ENCODE results near the gene S100A3.

The S100A3 gene

DNA sequence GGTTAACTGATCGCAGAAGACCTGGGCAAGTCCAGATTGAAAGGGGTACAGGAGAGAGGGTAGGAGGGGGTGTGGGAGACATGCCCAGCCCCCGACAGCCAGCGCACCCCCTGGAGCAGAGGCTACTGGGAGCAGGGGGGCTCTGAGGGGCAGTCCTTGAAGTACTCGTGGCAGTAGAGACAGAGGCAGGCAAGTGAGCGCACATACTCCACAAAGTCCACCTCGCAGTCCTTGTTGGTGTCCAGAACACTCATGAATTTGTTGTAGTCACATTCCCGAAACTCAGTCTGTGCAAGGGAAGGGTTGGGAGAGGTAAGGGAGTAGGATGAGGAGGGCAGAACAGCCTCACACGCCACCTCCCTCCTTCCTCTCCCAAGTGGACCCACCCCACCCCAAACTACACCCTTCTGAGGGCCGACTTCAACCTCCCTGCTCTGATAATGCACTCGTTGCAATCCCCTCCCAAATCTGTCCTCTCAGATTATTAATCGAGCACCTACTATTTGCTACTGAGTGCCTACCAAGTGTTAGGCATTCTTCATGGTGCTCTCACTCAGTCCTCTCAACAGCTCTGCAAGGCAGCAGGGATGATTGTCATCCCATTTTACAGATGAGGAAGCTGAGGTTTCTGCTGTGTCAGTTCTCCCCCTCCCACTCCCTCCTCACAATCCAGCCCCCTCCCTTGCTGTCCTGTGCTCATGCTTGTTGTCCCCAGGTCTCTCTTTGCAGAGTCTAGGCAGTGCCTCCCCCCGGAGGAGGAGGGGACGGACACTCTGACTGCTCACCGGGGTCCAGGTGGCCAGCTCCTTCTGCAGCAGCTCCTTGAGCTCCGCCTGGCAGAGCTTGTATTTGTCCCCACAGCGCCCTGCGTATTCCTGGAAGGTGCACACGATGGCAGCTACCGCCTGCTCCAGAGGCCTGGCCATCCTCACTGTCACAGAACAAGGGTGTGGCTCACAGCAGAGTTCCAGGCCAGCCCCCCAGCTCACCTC lies 1.2 kb downstream of the S100A3 start:
- no peak for DNase-seq (ENCODE audit: low spot score)

DNA sequence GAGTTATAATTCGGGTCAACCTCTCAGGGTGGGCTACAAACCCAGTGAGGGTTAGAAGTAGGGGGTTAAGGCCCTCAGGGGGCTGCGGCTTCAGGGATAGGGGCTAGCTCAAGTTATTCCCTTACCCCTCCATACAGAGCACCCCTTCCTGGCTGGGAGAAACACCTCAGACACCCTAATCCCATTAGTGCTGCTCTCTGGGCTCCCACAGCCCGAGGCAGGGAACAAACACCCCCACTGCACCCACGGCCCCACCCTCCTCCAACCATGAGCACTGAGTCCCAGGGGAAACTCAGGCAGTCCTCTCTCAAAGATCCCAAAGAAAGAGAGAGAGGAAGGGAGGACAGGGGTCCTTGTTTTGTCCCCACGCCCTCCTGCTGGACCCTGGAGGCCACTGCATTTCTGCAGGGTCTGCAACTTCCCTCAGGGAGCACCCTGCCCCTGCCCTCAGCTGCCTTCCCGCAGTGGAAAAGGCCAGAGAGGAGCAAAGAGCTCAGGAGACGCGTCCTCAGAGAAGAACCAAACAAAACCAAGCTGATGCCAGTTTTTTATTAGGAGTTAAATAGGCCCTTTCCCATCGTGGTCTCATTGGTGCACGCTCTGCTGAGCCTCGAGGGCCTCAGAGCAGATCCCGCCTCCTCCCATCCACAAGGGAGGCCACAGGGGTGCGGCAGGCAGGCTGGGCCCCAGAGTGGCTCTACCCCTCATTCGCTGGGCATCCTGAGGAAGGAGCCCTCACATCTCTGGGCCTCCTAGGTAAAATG lies 2.1 kb downstream of the S100A3 start:
- no peak for DNase-seq (ENCODE audit: low spot score)

DNA sequence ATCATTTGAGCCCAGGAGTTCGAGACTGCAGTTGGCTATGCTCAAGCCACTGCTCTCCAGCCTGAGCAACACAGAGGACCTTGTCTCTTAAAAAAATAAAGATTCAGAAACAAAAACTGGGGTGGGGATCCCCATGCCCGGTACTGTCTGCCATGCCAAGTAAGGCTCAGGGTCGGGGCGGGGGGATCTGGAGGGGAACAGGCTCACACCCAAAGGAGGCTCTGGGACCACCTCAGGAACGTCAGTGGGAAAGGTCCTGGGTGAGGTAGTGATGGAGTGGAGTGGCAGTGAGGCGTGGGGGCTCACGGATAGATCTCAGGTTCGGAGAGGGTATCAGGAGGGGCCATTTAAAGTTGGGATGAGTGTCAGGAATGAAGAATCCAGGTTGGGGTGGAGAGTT lies 2.7 kb downstream of the S100A3 start:
- no peak for DNase-seq (ENCODE audit: low spot score)

DNA sequence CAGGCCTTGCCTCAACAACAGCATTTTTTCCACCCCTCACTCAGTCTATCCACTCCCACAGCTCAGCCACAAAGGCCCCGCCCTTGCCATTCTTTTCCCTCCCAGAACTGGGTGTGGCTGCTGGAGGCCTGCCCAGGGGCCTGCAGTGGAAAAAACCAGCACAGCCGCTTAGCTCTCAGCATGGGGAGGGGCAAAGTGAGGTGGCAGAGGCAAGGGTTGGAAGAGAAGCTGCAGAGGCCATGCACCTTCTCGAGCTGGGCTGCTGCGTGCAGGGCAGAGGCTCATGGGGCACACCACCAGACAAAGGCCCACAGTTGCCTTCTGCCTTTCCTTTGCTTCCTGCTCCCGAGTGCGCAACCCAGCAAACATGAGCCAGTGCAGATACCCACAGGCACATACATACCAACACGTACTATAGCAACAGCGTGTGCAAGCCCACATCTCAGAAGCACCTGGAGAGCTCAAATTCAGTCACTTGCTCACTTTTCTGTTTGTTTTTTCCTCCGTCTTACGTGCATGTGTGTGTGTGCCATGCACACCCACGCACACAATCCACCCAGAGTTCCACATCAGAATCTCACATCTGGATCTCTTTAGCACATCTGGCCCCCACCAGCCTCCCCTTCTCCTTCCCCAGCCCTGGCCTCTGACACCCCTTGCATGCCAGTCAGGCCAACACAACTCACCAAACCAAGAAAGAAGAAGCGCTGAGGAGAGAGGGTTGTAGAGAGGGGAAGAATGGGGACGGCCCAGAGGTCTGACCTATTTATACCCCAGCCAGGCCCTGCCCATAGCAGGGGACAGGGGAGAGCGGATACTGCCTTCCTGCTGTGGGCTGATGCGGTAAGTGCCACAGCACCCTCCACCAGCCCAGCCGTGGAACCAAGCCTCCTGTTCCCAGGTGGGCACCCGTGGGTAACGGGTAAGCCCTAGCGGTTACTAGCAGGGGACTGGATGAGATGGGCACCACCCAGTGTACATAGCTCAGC lies 3.7 kb downstream of the S100A3 start, which contains the start of gene S100A4:
Gene S100A4 (minus strand): TSS at position 740 of the 989 bp plus-strand sequence. CDS start 1,012 bp downstream, outside the sequence.
- DNase-seq (ENCODE audit: low spot score) = peak; percentile 93

DNA sequence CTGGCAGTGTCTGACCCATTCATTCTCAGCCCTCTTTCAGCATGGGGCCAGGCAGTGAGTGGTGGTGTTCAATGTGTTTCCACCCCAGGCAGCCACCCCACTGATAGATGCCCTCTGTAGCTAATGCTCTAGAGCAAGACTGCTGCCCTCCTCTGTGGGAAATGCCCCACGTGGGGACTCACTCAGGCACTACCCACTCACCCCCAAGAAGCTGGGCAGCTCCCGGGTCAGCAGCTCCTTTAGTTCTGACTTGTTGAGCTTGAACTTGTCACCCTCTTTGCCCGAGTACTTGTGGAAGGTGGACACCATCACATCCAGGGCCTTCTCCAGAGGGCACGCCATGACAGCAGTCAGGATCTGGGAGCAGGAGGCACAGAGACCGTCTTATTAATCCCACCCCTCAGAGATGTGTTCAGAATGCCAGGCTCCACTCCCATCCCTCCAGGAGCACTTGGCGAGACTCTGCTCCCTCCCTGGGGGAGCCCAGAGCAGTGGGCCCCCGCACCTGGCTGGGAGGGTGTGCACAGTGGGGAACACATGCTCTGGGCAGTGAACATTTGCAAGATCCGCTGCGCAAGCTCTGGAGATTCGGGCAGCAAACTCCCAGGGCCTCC lies 4.5 kb downstream of the S100A3 start:
- DNase-seq (ENCODE audit: low spot score) = no peak

DNA sequence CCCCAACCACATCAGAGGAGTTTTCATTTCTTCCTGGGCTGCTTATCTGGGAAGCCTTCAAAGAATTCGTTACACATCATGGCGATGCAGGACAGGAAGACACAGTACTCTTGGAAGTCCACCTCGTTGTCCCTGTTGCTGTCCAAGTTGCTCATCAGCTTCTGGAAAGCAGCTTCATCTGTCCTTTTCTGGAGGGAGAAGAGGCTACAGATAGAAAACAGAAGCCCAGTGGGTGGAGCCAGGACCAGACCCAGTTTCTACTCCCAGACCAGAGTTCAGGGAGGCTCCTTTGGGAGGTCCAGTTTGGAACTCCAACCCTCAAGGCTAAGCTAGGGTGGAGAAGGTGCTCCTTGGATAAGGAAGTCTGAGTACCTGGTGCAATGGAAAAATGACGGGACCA lies 5.3 kb downstream of the S100A3 start:
- no peak for DNase-seq (ENCODE audit: low spot score)

DNA sequence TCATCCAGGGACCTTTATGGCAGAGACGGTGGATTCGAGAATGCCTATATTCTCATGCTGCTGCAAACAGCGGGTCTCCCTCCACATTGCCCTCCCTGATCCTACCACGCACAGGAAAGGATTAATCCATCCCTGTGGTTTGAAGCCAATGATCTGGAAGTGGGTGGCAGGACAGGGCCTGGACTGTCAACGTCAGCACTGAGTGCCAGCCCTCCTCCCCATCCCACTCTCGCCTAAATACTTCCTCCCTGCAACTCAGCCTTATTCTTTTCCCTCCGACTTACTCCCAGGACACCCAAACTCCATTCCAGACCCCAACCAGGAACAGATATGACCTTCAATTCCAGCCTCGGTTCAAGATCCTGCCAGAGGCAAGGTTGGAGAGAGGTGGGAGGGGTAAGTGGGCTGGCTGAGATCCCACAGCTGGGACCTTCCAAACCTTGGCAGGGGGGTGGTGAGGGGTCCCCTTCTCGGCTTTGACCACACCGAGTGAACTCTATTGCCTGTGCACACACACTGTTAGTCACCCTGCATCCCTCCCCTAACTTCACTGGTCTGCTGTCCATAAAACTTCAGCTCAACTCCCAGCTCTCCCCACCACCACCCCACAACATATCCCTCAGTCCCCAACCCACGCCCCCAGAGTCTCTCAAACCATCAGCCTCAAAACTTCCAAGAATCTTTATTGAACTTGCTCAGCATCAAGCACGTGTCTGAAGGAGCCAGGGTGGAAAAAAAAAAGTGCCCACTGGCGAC lies 5.9 kb downstream of the S100A3 start:
- DNase-seq (ENCODE audit: low spot score) = no peak

DNA sequence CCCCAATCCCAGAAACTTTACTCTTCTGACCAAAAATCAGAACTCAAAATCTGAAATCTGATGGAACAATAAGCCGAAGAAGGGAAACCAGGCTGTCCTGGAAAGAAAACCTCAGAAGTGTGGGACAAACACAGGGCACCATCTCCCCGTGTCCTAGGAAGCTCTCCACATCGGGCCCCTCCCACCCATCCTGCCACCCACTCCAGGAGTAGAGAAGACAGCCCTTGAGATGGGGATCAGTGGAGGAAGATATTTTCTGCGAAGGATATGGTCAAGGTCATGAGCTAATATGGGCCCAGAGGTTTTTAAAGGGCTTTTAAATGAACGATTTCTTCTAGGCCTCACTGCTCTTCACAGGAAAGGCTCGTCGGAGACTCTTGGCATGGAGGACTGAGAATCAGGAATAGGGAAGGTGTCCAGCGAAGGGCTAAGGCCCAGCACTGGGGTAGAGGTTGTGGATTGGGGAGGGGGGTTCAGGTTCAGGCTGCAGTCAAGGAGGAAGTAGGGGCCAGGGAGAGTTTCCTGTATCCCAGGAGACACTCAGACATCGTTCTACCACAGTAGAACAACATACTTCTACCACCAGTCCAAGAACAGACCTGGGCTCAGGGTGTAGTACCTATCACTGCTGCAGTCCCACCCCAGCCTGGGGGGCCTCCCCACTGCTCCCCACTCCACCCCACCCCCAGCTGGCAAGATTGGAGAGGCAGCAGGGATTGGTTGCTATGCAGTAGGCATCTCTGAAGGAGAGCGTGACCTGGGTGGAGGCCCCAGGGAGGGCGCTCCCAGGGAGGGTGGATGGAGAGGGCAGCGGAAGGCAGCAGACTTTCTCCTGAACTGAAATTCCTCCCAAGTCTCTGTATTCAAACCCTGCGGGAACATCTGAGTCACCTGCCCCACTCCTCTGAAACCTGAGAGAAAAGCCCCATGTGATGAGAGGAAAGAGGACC lies 7.1 kb downstream of the S100A3 start:
- DNase-seq (ENCODE audit: low spot score) = no peak

DNA sequence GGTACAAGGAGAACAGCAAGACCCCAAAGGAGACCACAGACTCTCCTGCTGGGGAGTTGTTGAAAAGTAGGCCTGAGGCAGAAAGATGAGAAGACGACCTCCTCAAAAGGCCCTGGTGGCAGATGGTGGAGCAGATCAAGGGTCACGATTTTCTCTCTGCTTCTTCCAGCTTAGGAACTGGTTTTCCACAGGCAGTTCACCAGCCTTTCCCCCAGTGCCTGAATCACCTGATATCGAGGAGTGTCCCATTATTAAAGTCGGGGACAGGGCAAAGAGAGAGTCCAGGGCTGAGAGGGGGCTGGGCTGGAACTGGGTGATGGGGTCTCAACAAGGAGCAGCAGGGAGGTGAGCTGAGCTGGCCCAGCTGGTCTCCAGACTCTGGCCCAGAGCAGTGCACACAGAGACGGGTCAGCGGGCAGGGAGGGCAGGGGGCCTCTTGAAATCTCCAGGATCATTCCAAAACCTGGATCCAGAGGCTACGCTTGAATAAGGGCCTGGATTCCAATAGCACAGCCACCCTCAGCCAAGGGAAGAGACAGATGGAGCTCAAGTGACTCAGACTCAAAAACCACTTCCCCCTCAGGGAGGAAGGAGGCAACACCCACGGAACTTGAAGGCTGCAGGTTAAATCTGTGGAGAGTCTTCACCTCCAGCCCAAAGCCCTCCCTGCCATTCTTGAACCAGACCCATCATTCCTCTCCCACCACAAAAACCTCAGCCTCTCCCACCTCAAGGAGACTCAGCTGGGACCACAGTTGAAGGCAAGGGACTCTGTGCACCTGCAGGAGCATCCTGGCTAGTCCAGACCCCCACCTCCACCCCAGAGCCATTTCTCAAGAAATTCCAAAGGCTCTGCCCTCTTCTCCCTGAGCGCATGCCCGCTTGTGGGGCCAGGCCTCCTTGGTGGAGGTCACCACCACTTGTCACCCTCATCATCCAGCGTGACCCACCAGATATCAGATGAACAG lies 8.4 kb downstream of the S100A3 start, which contains the start of gene S100A5:
Gene S100A5 (minus strand): TSS at position 541 of the 968 bp plus-strand sequence. CDS start 743 bp downstream, outside the sequence.
- peak; percentile 80 for DNase-seq (ENCODE audit: low spot score)

DNA sequence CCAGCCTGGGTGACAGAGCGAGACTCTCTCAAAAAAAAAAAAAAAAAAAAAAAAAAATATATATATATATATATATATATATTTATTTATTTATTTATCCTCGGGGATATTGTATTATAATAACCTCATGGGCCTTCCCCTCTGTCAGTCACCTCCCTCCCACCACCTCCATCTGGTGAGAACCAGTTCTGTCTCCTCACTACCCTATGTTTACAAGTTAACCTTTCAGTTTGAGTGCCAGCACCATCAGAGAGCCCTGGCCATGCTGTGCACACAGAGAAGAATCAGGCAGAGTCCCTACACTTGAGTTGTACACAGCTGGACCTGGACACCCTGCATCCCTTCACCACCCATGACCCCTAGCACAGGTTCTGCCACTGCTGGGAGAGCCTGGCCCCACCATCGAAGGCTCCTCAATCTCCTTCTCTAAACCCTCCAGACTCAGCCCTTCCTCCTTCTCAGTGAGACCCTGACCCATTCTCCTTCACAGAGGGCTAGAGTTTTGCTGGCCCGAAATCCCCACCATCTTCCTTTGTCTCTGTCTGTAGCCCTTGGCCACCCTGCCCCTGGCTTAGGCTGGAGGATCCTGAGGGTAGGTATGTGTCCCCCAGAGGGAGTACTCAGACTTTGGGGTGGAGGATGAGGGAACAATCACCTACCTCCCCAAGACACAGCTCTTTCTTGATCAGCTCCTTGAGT lies 9.5 kb downstream of the S100A3 start:
- DNase-seq (ENCODE audit: low spot score) = no peak

DNA sequence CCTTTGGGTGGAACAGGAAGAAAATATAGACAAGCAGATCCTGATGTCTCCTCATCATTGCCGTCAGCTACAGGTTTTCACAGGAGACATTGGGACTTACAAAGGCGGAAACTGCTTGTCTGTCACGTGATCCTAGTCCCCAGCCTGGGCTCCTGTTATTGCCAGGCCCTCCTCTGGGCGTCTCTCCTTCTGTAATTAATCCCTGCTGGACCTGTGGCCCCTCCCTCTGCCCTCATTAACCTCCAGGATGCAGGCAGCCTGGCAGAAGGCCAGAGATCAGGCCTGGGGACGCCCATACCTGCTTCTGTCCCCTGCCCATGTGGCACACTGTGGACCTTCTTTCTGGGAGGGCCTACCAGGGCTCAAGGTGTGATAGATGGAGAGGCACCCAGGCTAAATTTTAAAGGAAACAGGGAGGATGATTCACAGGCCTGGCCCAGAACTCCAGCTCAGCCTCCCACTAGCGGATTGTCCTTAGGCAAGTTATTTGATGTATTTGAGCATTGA lies 10.7 kb downstream of the S100A3 start:
- DNase-seq (ENCODE audit: low spot score) = no peak

DNA sequence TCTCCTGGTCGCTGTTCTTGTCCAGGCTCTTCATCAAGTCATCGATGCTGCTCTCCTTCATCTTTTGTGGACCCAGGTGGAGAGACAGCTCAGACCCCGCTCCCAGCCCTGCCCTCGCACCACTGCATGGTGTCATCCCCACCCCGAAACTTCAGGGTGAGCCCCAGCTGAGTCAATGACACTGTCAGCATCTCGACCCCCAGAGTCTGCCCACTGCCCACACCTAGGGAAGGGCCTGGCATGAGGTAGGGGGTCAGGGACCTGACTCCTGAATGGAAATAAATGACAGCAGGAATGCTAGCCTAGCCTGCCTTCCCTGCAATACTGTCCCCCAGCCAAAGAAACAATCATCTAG lies 11.7 kb downstream of the S100A3 start:
- DNase-seq (ENCODE audit: low spot score) = no peak

DNA sequence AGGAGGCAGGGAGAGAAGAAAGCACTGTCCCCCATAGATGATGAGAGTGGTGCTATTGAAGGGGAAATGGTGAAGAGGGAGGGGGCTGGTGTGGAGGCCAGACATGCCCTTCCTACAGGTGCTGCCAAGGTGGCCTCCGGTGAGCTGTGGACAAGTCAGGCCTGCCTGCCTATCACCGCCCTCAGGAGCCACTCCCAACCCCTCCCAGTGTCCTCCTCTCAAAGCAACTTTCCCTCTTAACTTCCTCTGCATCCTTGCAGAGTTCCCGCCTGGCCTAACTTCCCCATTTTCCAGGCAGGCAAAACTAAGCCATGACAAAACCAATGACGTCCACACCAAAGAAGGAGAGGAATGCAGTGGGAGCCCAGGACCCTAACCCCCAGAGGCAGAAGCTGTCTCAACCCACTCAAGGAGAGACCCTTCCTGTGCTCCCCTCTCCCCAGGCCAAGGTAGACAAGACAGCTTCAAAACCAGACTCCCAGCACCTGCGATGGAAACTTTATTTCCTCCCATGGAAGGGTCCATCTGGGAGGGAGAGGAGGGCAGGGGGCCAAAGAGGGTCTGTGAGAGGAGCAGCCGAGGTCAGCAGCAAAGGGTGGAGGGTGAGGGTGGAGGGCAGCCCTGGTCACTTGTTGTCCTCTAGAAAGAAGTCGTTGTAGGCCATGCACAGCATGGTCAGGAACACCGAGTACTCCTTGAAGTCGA lies 12.2 kb downstream of the S100A3 start:
- no peak for DNase-seq (ENCODE audit: low spot score)

DNA sequence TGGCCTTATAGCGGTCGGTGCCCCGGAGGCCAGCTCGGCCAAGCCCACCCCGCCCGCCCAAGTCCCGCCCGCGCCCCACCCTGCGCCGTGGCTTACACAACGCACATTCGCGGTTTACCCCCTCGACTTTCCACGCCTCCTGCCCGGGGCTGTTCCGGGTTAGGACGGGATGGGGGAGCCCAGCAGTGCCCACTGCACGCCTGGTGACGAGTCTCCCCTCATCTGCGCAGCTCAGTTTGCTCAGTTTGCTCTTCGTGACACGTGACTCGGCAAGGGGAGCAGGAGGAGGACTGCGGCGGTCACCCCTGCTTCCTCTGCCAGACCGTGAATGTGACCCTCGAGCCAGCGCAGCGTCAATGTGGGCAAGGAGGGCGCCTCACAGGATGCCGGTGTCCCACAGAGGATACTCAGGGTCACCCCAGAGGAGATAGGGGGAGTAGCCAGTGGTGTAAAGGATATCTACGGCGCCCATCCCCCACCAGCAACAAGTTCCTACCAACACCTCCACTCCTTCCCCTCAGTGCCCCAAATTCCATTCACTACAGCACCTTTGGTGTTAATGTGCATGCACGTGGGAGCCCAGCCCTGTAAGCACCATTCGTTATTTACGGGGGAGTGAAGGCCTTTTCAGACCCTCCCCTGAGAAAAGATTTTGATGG lies 12.9 kb downstream of the S100A3 start:
- DNase-seq (ENCODE audit: low spot score) = peak; percentile 88

DNA sequence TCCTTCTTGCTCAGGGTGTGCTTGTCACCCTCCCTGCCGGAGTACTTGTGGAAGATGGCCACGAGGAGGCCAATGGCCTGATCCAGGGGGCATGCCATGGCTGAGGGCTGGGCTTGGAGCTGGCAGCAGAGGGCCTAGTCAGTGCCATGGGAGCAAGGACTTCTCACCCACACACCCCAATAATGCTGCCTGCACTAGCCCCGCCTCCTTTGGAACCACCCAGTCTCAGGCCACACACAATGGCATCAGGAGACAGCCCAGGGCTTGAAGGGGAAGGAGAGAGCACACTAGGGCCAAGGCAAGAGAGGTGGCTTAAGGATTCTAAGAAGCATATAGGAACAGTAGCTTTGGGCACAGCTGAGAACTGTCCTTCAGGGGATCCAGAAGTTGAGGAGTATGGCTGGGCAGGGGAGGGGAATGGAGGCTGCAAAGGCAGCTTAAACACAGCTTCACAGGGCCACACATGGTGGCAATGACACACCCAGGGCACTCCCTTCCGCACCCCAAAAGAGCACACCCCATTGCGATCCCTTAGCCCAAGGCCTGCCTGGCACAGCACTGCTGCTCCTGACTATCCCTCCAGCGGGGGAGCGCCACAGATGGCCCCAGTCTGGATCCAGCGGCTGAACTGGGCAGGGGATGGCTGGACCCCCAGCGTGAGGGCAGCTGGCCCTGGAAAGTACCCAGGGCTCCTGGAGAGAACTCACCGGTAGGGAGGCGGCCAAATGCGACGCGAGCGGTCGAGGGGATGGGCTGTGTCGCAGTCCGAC lies 13.6 kb downstream of the S100A3 start, which contains the start of gene S100A6:
Gene S100A6 (minus strand): TSS at position 750 of the 770 bp plus-strand sequence. CDS start 652 bp downstream, at position 98.
- DNase-seq (ENCODE audit: low spot score) = peak; percentile 65
